A172 (cell line): ENCODE measurements around the gene RPS28. TPM values are rescaled to one million over a fixed set of nuclear protein-coding genes. Genes with fewer than 3 reads are reported as not detected.

Source experiments
- total RNA-seq: library from RNA; depleted of rRNA; stranded (reverse); fragments of >200 nt; shearing (Covaris generic); gene quantifications from 2 replicates; pipeline ENCODE4 v1.2.3, GENCODE V29; 2014; rRNA removed

RPS28 gene
- total RNA-seq, 1 experiment from 2014 or later = 479 TPM

Other genes with a start within 250 kb of the RPS28 start
- gene FBN3, start 171.9 kb upstream of the RPS28 start, total RNA-seq = 0.62 TPM in 1 of 2 replicates, not detected in the other
- 18.3 and 19.7 TPM in 2 replicates for gene CERS4, start 112.1 kb upstream of the RPS28 start, total RNA-seq
- gene CD320, start 13.1 kb upstream of the RPS28 start, total RNA-seq = 53.1 and 70.6 TPM in 2 replicates
- gene NDUFA7, start 121 bp upstream of the RPS28 start, total RNA-seq = 31.8 and 71.4 TPM in 2 replicates
- gene KANK3, start 21.8 kb downstream of the RPS28 start, total RNA-seq = 1.0 and 1.2 TPM in 2 replicates
- not detected in 2 replicates for gene ANGPTL4, start 42.7 kb downstream of the RPS28 start, total RNA-seq
- 3.1 and 8.0 TPM in 2 replicates for gene RAB11B, start 68.9 kb downstream of the RPS28 start, total RNA-seq
- gene MARCHF2, start 91.8 kb downstream of the RPS28 start, total RNA-seq = 53.3 and 80.8 TPM in 2 replicates
- gene HNRNPM, start 123.5 kb downstream of the RPS28 start, total RNA-seq = 97.9 and 102 TPM in 2 replicates
- gene PRAM1, start 181.1 kb downstream of the RPS28 start, total RNA-seq = not detected in 2 replicates
- 3.4 and 17.7 TPM in 2 replicates for gene ZNF414, start 192.7 kb downstream of the RPS28 start, total RNA-seq